ENCODE measurements around the gene APP. TPM values are rescaled to one million over a fixed set of nuclear protein-coding genes. Genes with fewer than 3 reads are reported as not detected.

Gene APP
- total RNA-seq, 3 donors from 2014 or later: 56.2 to 61.1 (median 60.1) TPM

- DNase-seq (no peak), ATAC-seq (no peak)
- no peak overlapping the region for H3K4me3 Mint-ChIP-seq
- H3K4me1 Mint-ChIP-seq (ENCODE audit: low read depth): peaks cover 7% of the 10 kb centered on the region
- H3K9me3 Mint-ChIP-seq: no peaks in the 10 kb centered on the region
- H3K36me3 Mint-ChIP-seq (ENCODE audit: insufficient read depth): peaks cover 16% of the 10 kb centered on the region
- H3K27me3 Mint-ChIP-seq (ENCODE audit: low read depth): no peaks in the 10 kb centered on the region
These were observed 57.6 kb downstream of the APP start for GRCh38 chr21:26112975-26113374.

- Mint-ChIP-seq H3K36me3 (ENCODE audit: insufficient read depth) (peaks cover 19% of the 10 kb centered on the region), H3K4me3 (no peak overlapping the region), H3K4me1 (ENCODE audit: low read depth) (peaks cover 7% of the 10 kb centered on the region), H3K9me3 (no peaks in the 10 kb centered on the region), H3K27me3 (ENCODE audit: low read depth) (no peaks in the 10 kb centered on the region)
- peak in 1 of 2 donors; percentile 50 for ATAC-seq
- no peak for DNase-seq
These were observed 58.3 kb downstream of the APP start for GRCh38 chr21:26112127-26112742.

GRCh38 chr21:26110715-26111114 lies 59.9 kb downstream of the APP start:
- Mint-ChIP-seq H3K4me1 (ENCODE audit: low read depth) (peaks cover 4% of the 10 kb centered on the region), H3K27me3 (ENCODE audit: low read depth) (no peaks in the 10 kb centered on the region), H3K36me3 (ENCODE audit: insufficient read depth) (peaks cover 26% of the 10 kb centered on the region), H3K4me3 (no peak overlapping the region), H3K9me3 (no peaks in the 10 kb centered on the region)
- no peak for ATAC-seq
- no peak for DNase-seq

- no peaks in the 10 kb centered on the region for H3K9me3 Mint-ChIP-seq
- H3K4me3 Mint-ChIP-seq: no peak overlapping the region
- no peaks in the 10 kb centered on the region for H3K4me1 Mint-ChIP-seq (ENCODE audit: low read depth)
- H3K27me3 Mint-ChIP-seq (ENCODE audit: low read depth): no peaks in the 10 kb centered on the region
- DNase-seq: no peak
- no peak for ATAC-seq
- peaks cover 33% of the 10 kb centered on the region for H3K36me3 Mint-ChIP-seq (ENCODE audit: insufficient read depth)
These were observed 63.1 kb downstream of the APP start for GRCh38 chr21:26107429-26107828.

- Mint-ChIP-seq H3K4me3 (no peak overlapping the region), H3K36me3 (ENCODE audit: insufficient read depth) (peaks cover 33% of the 10 kb centered on the region), H3K9me3 (no peaks in the 10 kb centered on the region), H3K4me1 (ENCODE audit: low read depth) (no peaks in the 10 kb centered on the region), H3K27me3 (ENCODE audit: low read depth) (no peaks in the 10 kb centered on the region)
- DNase-seq (no peak), ATAC-seq (no peak)
These were observed 64.0 kb downstream of the APP start for GRCh38 chr21:26106562-26106961.

- no peaks in the 10 kb centered on the region for H3K4me1 Mint-ChIP-seq (ENCODE audit: low read depth)
- no peaks in the 10 kb centered on the region for H3K9me3 Mint-ChIP-seq
- no peak for DNase-seq
- no peaks in the 10 kb centered on the region for H3K27me3 Mint-ChIP-seq (ENCODE audit: low read depth)
- ATAC-seq: no peak
- H3K4me3 Mint-ChIP-seq: no peak overlapping the region
- H3K36me3 Mint-ChIP-seq (ENCODE audit: insufficient read depth): peaks cover 27% of the 10 kb centered on the region
These were observed 64.8 kb downstream of the APP start for GRCh38 chr21:26105819-26106218.

- no peak for DNase-seq
- H3K36me3 Mint-ChIP-seq (ENCODE audit: insufficient read depth): peaks cover 8% of the 10 kb centered on the region
- no peak overlapping the region for H3K4me3 Mint-ChIP-seq
- no peaks in the 10 kb centered on the region for H3K27me3 Mint-ChIP-seq (ENCODE audit: low read depth)
- no peaks in the 10 kb centered on the region for H3K4me1 Mint-ChIP-seq (ENCODE audit: low read depth)
- H3K9me3 Mint-ChIP-seq: no peaks in the 10 kb centered on the region
- no peak for ATAC-seq
These were observed 70.0 kb downstream of the APP start for GRCh38 chr21:26100573-26100972.

GRCh38 chr21:26099610-26100219 lies 70.9 kb downstream of the APP start:
- no peaks in the 10 kb centered on the region for H3K27me3 Mint-ChIP-seq (ENCODE audit: low read depth)

GRCh38 chr21:26098772-26099397 lies 71.7 kb downstream of the APP start:
- no peaks in the 10 kb centered on the region for H3K27me3 Mint-ChIP-seq (ENCODE audit: low read depth)
- no peak for DNase-seq
- H3K4me3 Mint-ChIP-seq: no peak overlapping the region
- no peak for ATAC-seq
- no peaks in the 10 kb centered on the region for H3K9me3 Mint-ChIP-seq
- peaks cover 2% of the 10 kb centered on the region for H3K36me3 Mint-ChIP-seq (ENCODE audit: insufficient read depth)
- H3K4me1 Mint-ChIP-seq (ENCODE audit: low read depth): no peaks in the 10 kb centered on the region

More at GRCh38 chr21:26099610-26100219, 70.9 kb downstream of the APP start:
- Mint-ChIP-seq H3K36me3 (ENCODE audit: insufficient read depth) (peaks cover 8% of the 10 kb centered on the region), H3K9me3 (no peaks in the 10 kb centered on the region), H3K4me1 (ENCODE audit: low read depth) (no peaks in the 10 kb centered on the region), H3K4me3 (no peak overlapping the region)
- DNase-seq (no peak), ATAC-seq (no peak)

- Mint-ChIP-seq H3K4me3 (no peak overlapping the region), H3K27me3 (ENCODE audit: low read depth) (no peaks in the 10 kb centered on the region), H3K4me1 (ENCODE audit: low read depth) (no peaks in the 10 kb centered on the region), H3K9me3 (no peaks in the 10 kb centered on the region), H3K36me3 (ENCODE audit: insufficient read depth) (no peaks in the 10 kb centered on the region)
- DNase-seq (no peak), ATAC-seq (no peak)
These were observed 73.1 kb downstream of the APP start for GRCh38 chr21:26097475-26097874.

- no peak overlapping the region for H3K4me3 Mint-ChIP-seq
- DNase-seq: no peak
- H3K36me3 Mint-ChIP-seq (ENCODE audit: insufficient read depth): no peaks in the 10 kb centered on the region
- no peaks in the 10 kb centered on the region for H3K4me1 Mint-ChIP-seq (ENCODE audit: low read depth)
- no peaks in the 10 kb centered on the region for H3K27me3 Mint-ChIP-seq (ENCODE audit: low read depth)
- no peak for ATAC-seq
- H3K9me3 Mint-ChIP-seq: no peaks in the 10 kb centered on the region
These were observed 73.8 kb downstream of the APP start for GRCh38 chr21:26096494-26097371.

GRCh38 chr21:26095131-26095530 lies 75.4 kb downstream of the APP start:
- ATAC-seq (no peak), DNase-seq (no peak)
- H3K9me3 Mint-ChIP-seq: no peaks in the 10 kb centered on the region
- no peaks in the 10 kb centered on the region for H3K27me3 Mint-ChIP-seq (ENCODE audit: low read depth)
- no peak overlapping the region for H3K4me3 Mint-ChIP-seq
- H3K36me3 Mint-ChIP-seq (ENCODE audit: insufficient read depth): peaks cover 2% of the 10 kb centered on the region
- H3K4me1 Mint-ChIP-seq (ENCODE audit: low read depth): no peaks in the 10 kb centered on the region

GRCh38 chr21:26093122-26093521 lies 77.4 kb downstream of the APP start:
- Mint-ChIP-seq H3K4me1 (ENCODE audit: low read depth) (no peaks in the 10 kb centered on the region), H3K4me3 (no peak overlapping the region), H3K27me3 (ENCODE audit: low read depth) (no peaks in the 10 kb centered on the region), H3K9me3 (no peaks in the 10 kb centered on the region), H3K36me3 (ENCODE audit: insufficient read depth) (peaks cover 5% of the 10 kb centered on the region)
- no peak for ATAC-seq
- no peak for DNase-seq

GRCh38 chr21:26091480-26092018 lies 79.0 kb downstream of the APP start:
- H3K27me3 Mint-ChIP-seq (ENCODE audit: low read depth): no peaks in the 10 kb centered on the region
- ATAC-seq: no peak
- no peak overlapping the region for H3K4me3 Mint-ChIP-seq
- H3K9me3 Mint-ChIP-seq: no peaks in the 10 kb centered on the region
- H3K4me1 Mint-ChIP-seq (ENCODE audit: low read depth): no peaks in the 10 kb centered on the region
- no peak for DNase-seq
- H3K36me3 Mint-ChIP-seq (ENCODE audit: insufficient read depth): peaks cover 12% of the 10 kb centered on the region

All from activated T-cell treated with anti-CD3 and anti-CD28 coated beads, Interleukin-2, amount 50 U/mL, for 4 hours (primary cell).